Sigmoid colon (tissue), 7 donors: ENCODE data around the gene CHMP4A. TPM values are rescaled to one million over a fixed set of nuclear protein-coding genes. Genes with fewer than 3 reads are reported as not detected.

Experiments
- DNase-seq: peaks from one replicate; pipeline ENCODE4 v3.0.0-alpha.2; 2019
- H3K27ac ChIP-seq, 4 donors: fragments of 200-600 bp; sonication (generic); one replicate each; pipeline ENCODE4 v1.5.1; 2016 to 2019; ENCODE audit warnings: mild to moderate bottlenecking in 1 of 4
- H3K27me3 ChIP-seq, 3 donors: fragments of 200-600 bp; sonication (generic); one replicate each; pipeline ENCODE4 v1.5.1; 2019; ENCODE audit warnings: mild to moderate bottlenecking in 1 of 3
- H3K36me3 ChIP-seq, 4 donors: fragments of 200-600 bp; sonication (generic); one replicate each; pipeline ENCODE4 v1.5.1; 2016 to 2019
- H3K4me1 ChIP-seq, 4 donors: fragments of 200-600 bp; sonication (generic); one replicate each; pipeline ENCODE4 v1.5.1; 2017 to 2019
- H3K4me3 ChIP-seq, 4 donors: fragments of 200-600 bp; sonication (generic); one replicate each; pipeline ENCODE4 v1.5.1; 2017 to 2019; ENCODE audit warnings: mild to moderate bottlenecking in 2 of 4, moderate library complexity in 1 of 4
- H3K9me3 ChIP-seq, 4 donors: fragments of 200-600 bp in 3 of 4; sonication (generic) in 3 of 4; one replicate each; pipeline versions ENCODE4 v1.5.1 to v1.6.1; 2013 to 2019
- CTCF ChIP-seq, 4 experiments: fragments of 450-650 bp in 3 of 4; fragments of 200-600 bp in 1 of 4; IDR thresholded peaks; one replicate each; pipeline ENCODE4 v1.5.1; 2016 to 2019; ENCODE audit warnings: antibody characterized with exemption in 4 of 4, mild to moderate bottlenecking in 3 of 4, moderate library complexity in 2 of 4
- EP300 ChIP-seq, 4 donors: sonication (generic); formaldehyde crosslinking; IDR thresholded peaks; one replicate each; pipeline ENCODE4 v1.6.1; 2017; ENCODE audit warnings: antibody characterized with exemption in 4 of 4
- POLR2A ChIP-seq, 2 donors: fragments of 450-650 bp; IDR thresholded peaks; one replicate each; pipeline ENCODE4 v1.6.1; 2016; ENCODE audit warnings: antibody characterized with exemption in 2 of 2, mild to moderate bottlenecking in 2 of 2, moderate library complexity in 2 of 2
- POLR2AphosphoS5 ChIP-seq, 4 donors: sonication (generic); formaldehyde crosslinking; IDR thresholded peaks; one replicate each; pipeline ENCODE4 v1.6.1; 2017; ENCODE audit warnings: antibody characterized with exemption in 4 of 4
- WGBS, 2 donors: extraction: QIAGEN DNeasy Blood & Tissue Kit; methylation state at CpG; one replicate each; pipeline ENCODE4 v1.1.7; 2013; 5-methylcytosine and 5-hydroxymethylcytosine counted together
- intact Hi-C: fragments of 100-400 bp; cut with DNase I; formaldehyde crosslinking; loops from one replicate; pipeline ENCODE4 v1.15.1; 2023
- polyA plus RNA-seq, 3 donors: library from polyadenylated mRNA; stranded (reverse); fragments of 200-250 nt; gene quantifications; one replicate each; pipeline ENCODE4 v1.2.3, GENCODE V29; 2013
- total RNA-seq, 4 donors: library from RNA; depleted of rRNA; stranded (reverse); fragments of >200 nt; gene quantifications; one replicate each; pipeline ENCODE4 v1.1.0, GENCODE V29; 2016
- donor health status: healthy with polysubstance abuse.
- donor health status: Bipolar disorder and iron deficiency.
- donor health status: healthy.

CHMP4A gene
- total and polyA plus RNA-seq, 7 donors, result 65.6 to 149 (median 109) TPM

- Histone ChIP-seq H3K9me3 (no peaks in the 10 kb centered on the region), H3K36me3 (peaks cover 0 to 65% (median 40%) of the 10 kb centered on the region in 4 donors), H3K4me3 (no peak overlapping the region), H3K4me1 (peaks cover 0 to 22% (median 19%) of the 10 kb centered on the region in 4 donors), H3K27me3 (no peaks in the 10 kb centered on the region), H3K27ac (no peak overlapping the region)
- 94 to 95% methylated on average over 10 of the region's 10 CpGs for WGBS, 2 donors
- DNase-seq, result no peak
- no peak for TF ChIP-seq EP300 (IDR thresholded peaks at IDR 0.05)
- TF ChIP-seq POLR2AphosphoS5 (IDR thresholded peaks at IDR 0.05), result no peak
- TF ChIP-seq CTCF (IDR thresholded peaks at IDR 0.05), result no peak
- no peak for TF ChIP-seq POLR2A (IDR thresholded peaks at IDR 0.05)
- intact Hi-C loops, result no loop called here
Measured at GRCh38 chr14:24186831-24187538, 26.3 kb downstream of the CHMP4A start.

GRCh38 chr14:24185741-24186140 lies 27.5 kb downstream of the CHMP4A start:
- Histone ChIP-seq H3K4me1 (peaks cover 0 to 24% (median 19%) of the 10 kb centered on the region in 4 donors), H3K27me3 (no peaks in the 10 kb centered on the region), H3K9me3 (no peaks in the 10 kb centered on the region), H3K27ac (no peak overlapping the region), H3K36me3 (peaks cover 0 to 65% (median 36%) of the 10 kb centered on the region in 4 donors), H3K4me3 (no peak overlapping the region)
- 95 to 96% methylated on average over 11 of the region's 11 CpGs for WGBS, 2 donors
- intact Hi-C loops, result no loop called here
- no peak for TF ChIP-seq EP300 (IDR thresholded peaks at IDR 0.05)
- TF ChIP-seq POLR2A (IDR thresholded peaks at IDR 0.05), result no peak
- TF ChIP-seq POLR2AphosphoS5 (IDR thresholded peaks at IDR 0.05), result no peak
- no peak for TF ChIP-seq CTCF (IDR thresholded peaks at IDR 0.05)
- DNase-seq, result no peak

- Histone ChIP-seq H3K36me3 (peaks cover 0 to 65% (median 36%) of the 10 kb centered on the region in 4 donors), H3K4me1 (peaks cover 0 to 31% (median 26%) of the 10 kb centered on the region in 4 donors), H3K27me3 (no peaks in the 10 kb centered on the region), H3K9me3 (no peaks in the 10 kb centered on the region), H3K4me3 (no peak overlapping the region), H3K27ac (no peak overlapping the region)
- intact Hi-C loops, result no loop called here
- DNase-seq, result no peak
- TF ChIP-seq CTCF (IDR thresholded peaks at IDR 0.05) (no peak), POLR2AphosphoS5 (IDR thresholded peaks at IDR 0.05) (no peak), EP300 (IDR thresholded peaks at IDR 0.05) (no peak), POLR2A (IDR thresholded peaks at IDR 0.05) (no peak)
- 96 to 97% methylated on average over 7 of the region's 7 CpGs for WGBS, 2 donors
Measured at GRCh38 chr14:24185026-24185425, 28.3 kb downstream of the CHMP4A start.

GRCh38 chr14:24184104-24184970 lies 29.0 kb downstream of the CHMP4A start:
- no peak for DNase-seq
- no peaks in the 10 kb centered on the region for H3K27me3 ChIP-seq
- TF ChIP-seq CTCF (IDR thresholded peaks at IDR 0.05) (no peak), POLR2AphosphoS5 (IDR thresholded peaks at IDR 0.05) (no peak), EP300 (IDR thresholded peaks at IDR 0.05) (no peak)
- H3K4me3 ChIP-seq, result no peak overlapping the region
- no peaks in the 10 kb centered on the region for H3K9me3 ChIP-seq
- peaks cover 0 to 38% (median 33%) of the 10 kb centered on the region in 4 donors for H3K4me1 ChIP-seq
- 89 to 91% methylated on average over 19 of the region's 19 CpGs for WGBS, 2 donors
- H3K27ac ChIP-seq, result no peak overlapping the region
- H3K36me3 ChIP-seq, result peaks cover 0 to 64% (median 36%) of the 10 kb centered on the region in 4 donors
- intact Hi-C loops, result no loop called here
